PC-3 (cell line): ENCODE measurements around the gene TMEM184C. TPM values are rescaled to one million over a fixed set of nuclear protein-coding genes. Genes with fewer than 3 reads are reported as not detected.

Experiments
- ATAC-seq: fragments of 200-7000 bp; cut with Tn5 transposase; 2 replicates; pipeline ENCODE4 v1.9.1; 2020; ENCODE audit warnings: mild to moderate bottlenecking, moderate library complexity
- BruUV-seq: library from RNA; stranded (reverse); fragments of 400-500 nt; replicated peaks from 2 replicates; lab custom pipeline; 2021; lab: Mats Ljungman, UMichigan
- CTCF ChIA-PET: fragments of 300-600 bp; sonication (Branson Sonifier 250); formaldehyde crosslinking; loops from one replicate; lab custom pipeline; 2022; ENCODE audit warnings: antibody characterized with exemption; lab: Charles Lee
- POLR2A ChIA-PET: fragments of 300-600 bp; sonication (Branson Sonifier 250); formaldehyde crosslinking; loops from one replicate; lab custom pipeline; 2022; ENCODE audit warnings: antibody characterized with exemption; ENCODE audit not compliant: unreplicated experiment; lab: Charles Lee
- DNase-seq: peaks from one replicate; pipeline ENCODE4 v3.0.0-alpha.2; 2015
- H2AFZ ChIP-seq: fragments of 300-600 bp; sonication (generic); 2 replicates; pipeline ENCODE4 v1.6.0; 2016; ENCODE audit warnings: antibody characterized with exemption, low read length
- H3F3A ChIP-seq: fragments of 300-600 bp; sonication (generic); one replicate; pipeline ENCODE4 v1.6.0; 2017; ENCODE audit warnings: antibody characterized with exemption, low read length, control low read depth, mild to moderate bottlenecking; ENCODE audit not compliant: unreplicated experiment
- H3K27ac ChIP-seq: fragments of 300-600 bp; sonication (generic); 2 replicates; pipeline ENCODE4 v1.5.1; 2016; ENCODE audit warnings: mild to moderate bottlenecking, low read length
- H3K27me3 ChIP-seq: fragments of 300-600 bp; sonication (generic); 2 replicates; pipeline ENCODE4 v1.6.1; 2016; ENCODE audit warnings: low read length, mixed read lengths
- H3K36me3 ChIP-seq: fragments of 300-600 bp; sonication (generic); 2 replicates; pipeline ENCODE4 v1.6.1; 2016; ENCODE audit warnings: low read depth, mixed run types, low read length, mixed read lengths
- H3K4me1 ChIP-seq: fragments of 300-600 bp; sonication (generic); 2 replicates; pipeline ENCODE4 v1.5.1; 2016; ENCODE audit warnings: low read length; ENCODE audit not compliant: insufficient read depth
- H3K4me2 ChIP-seq: fragments of 300-600 bp; sonication (generic); 2 replicates; pipeline ENCODE4 v1.6.0; 2016; ENCODE audit warnings: low read length
- H3K4me3 ChIP-seq: fragments of 300-600 bp; sonication (generic); 2 replicates; pipeline ENCODE4 v1.5.1; 2016; ENCODE audit warnings: mild to moderate bottlenecking, low read length, mixed read lengths
- H3K79me2 ChIP-seq: fragments of 300-600 bp; sonication (generic); 2 replicates; pipeline ENCODE4 v1.6.1; 2017; ENCODE audit warnings: low read length, mixed read lengths
- H3K9ac ChIP-seq: fragments of 300-600 bp; sonication (generic); 2 replicates; pipeline ENCODE4 v1.6.0; 2016; ENCODE audit warnings: mild to moderate bottlenecking, low read length
- H3K9me2 ChIP-seq: fragments of 300-600 bp; sonication (generic); replicated peaks from 2 replicates; pipeline ENCODE4 v1.6.1; 2016; ENCODE audit warnings: mixed run types, low read length, mixed read lengths
- H3K9me3 ChIP-seq: fragments of 300-600 bp; sonication (generic); 2 replicates; pipeline ENCODE4 v1.6.1; 2016; ENCODE audit warnings: low read length, mixed read lengths
- H4K20me1 ChIP-seq: fragments of 300-600 bp; sonication (generic); 2 replicates; pipeline ENCODE4 v1.6.1; 2016; ENCODE audit warnings: low read length, mixed read lengths
- CTCF ChIP-seq: fragments of 300-600 bp; sonication (generic); conservative IDR thresholded peaks from 2 replicates; pipeline ENCODE4 v1.5.1; 2017; ENCODE audit warnings: antibody characterized with exemption, low read depth, mild to moderate bottlenecking, low read length
- EZH2 ChIP-seq: fragments of 300-600 bp; sonication (generic); IDR thresholded peaks from one replicate; pipeline ENCODE4 v1.6.1; 2017; ENCODE audit warnings: antibody characterized with exemption, mild to moderate bottlenecking, low read length; ENCODE audit not compliant: unreplicated experiment
- EZH2phosphoT487 ChIP-seq: fragments of 300-600 bp; sonication (generic); IDR thresholded peaks from 2 replicates; pipeline ENCODE4 v1.6.1; 2018; ENCODE audit warnings: mild to moderate bottlenecking, antibody characterized with exemption, low read length, borderline replicate concordance
- intact Hi-C: fragments of 100-400 bp; cut with micrococcal nuclease; formaldehyde crosslinking; loops from 2 replicates; pipeline ENCODE4 v1.9.0; 2023
- total RNA-seq: library from RNA; depleted of rRNA; stranded (reverse); fragments of >200 nt; gene quantifications from 2 replicates; pipeline ENCODE4 v1.2.3, GENCODE V29; 2014

Gene TMEM184C
- total RNA-seq, 1 experiment from 2014 or later: 17.5 TPM

- Histone ChIP-seq H4K20me1 (no peaks in the 10 kb centered on the region), H3K79me2 (peaks cover 42% of the 10 kb centered on the region), H3K9me3 (no peaks in the 10 kb centered on the region), H3K4me3 (peak overlapping the region; percentile 91), H3F3A (no peaks in the 10 kb centered on the region), H3K27me3 (no peaks in the 10 kb centered on the region), H3K9me2 (no peaks in the 10 kb centered on the region), H3K4me1 (peaks cover 15% of the 10 kb centered on the region), H3K36me3 (0 out of 2 replicates have a peak, but pooled peaks cover 2% of the 10 kb centered on the region), H3K9ac (peak overlapping the region; percentile 82; the same call in 1 of the 2 replicates), H3K4me2 (peak overlapping the region; percentile 86), H3K27ac (no peak overlapping the region), H2AFZ (peak overlapping the region; percentile 91)
- no peak for TF ChIP-seq CTCF
- no peak for TF ChIP-seq EZH2
- TF ChIP-seq EZH2phosphoT487: no peak
- ChIA-PET CTCF (interaction anchor here (0.6 kb wide), 1 partner anchor 255 kb away, joined by 3 read pairs; no protein-coding TSS in a partner anchor), POLR2A (interaction anchor here (0.5 to 0.7 kb wide), 4 partner anchors 20 to 738 kb away, joined by 3 to 7 read pairs (median 4); no protein-coding TSS in a partner anchor)
- peak; percentile 7; the same call in 1 of the 2 replicates for ATAC-seq
- no peak for DNase-seq
- BruUV-seq: TSS peak; percentile 91
- intact Hi-C loops: loop anchor here (5.0 kb wide), 1 partner anchor 65 kb away; the partner anchor contains the start of gene PRMT9
Measured at GRCh38 chr4:147616849-147617172, 386 bp upstream of the TMEM184C start.

- no peaks in the 10 kb centered on the region for H4K20me1 ChIP-seq
- intact Hi-C loops: loop anchor here (5.0 kb wide), 1 partner anchor 64 kb away; the partner anchor contains the start of gene PRMT9
- 0 out of 2 replicates have a peak, but pooled peaks cover 2% of the 10 kb centered on the region for H3K36me3 ChIP-seq
- BruUV-seq: no TSS peak
- H3K79me2 ChIP-seq: peaks cover 53% of the 10 kb centered on the region
- H2AFZ ChIP-seq: peak overlapping the region; percentile 91
- TF ChIP-seq EZH2 (no peak), CTCF (no peak), EZH2phosphoT487 (no peak)
- no peaks in the 10 kb centered on the region for H3K9me2 ChIP-seq
- no peaks in the 10 kb centered on the region for H3K27me3 ChIP-seq
- ATAC-seq (peak; percentile 8), DNase-seq (peak; percentile 26)
- CTCF ChIA-PET: interaction anchor here (0.6 kb wide), 1 partner anchor 137 kb away, joined by 3 read pairs; the partner anchor contains the start of gene EDNRA
- peak overlapping the region; percentile 86 for H3K4me2 ChIP-seq
- POLR2A ChIA-PET: interaction anchor here (0.6 to 0.7 kb wide), 3 partner anchors 12 to 589 kb away, joined by 3 read pairs; no protein-coding TSS in a partner anchor
- no peaks in the 10 kb centered on the region for H3K9me3 ChIP-seq
- peak overlapping the region; percentile 65 for H3K27ac ChIP-seq
- H3K4me1 ChIP-seq: peaks cover 17% of the 10 kb centered on the region
- H3K9ac ChIP-seq: peak overlapping the region; percentile 82
- no peaks in the 10 kb centered on the region for H3F3A ChIP-seq
- H3K4me3 ChIP-seq: peak overlapping the region; percentile 91
Measured at GRCh38 chr4:147617841-147618691, 869 bp downstream of the TMEM184C start.
